ENCODE data around the gene SLC24A4.

The SLC24A4 gene

GRCh38 chr14:92507174-92507768, 184.3 kb downstream of the SLC24A4 start:
- DNase-seq = peak; percentile 100

GRCh38 chr14:92510972-92511371, 188.0 kb downstream of the SLC24A4 start:
- no peak for DNase-seq

- no peak for DNase-seq
Observed at GRCh38 chr14:92511453-92512238, 188.7 kb downstream of the SLC24A4 start.

- DNase-seq = no peak
Observed at GRCh38 chr14:92512807-92513203, 189.8 kb downstream of the SLC24A4 start.

GRCh38 chr14:92513204-92513965, 190.4 kb downstream of the SLC24A4 start, which contains the start of gene RIN3:
Gene RIN3, plus strand, starts transcription at chr14:92513781. Its CDS starts 152 bp downstream, at chr14:92513933.
- peak; percentile 42 for DNase-seq

- DNase-seq = no peak
Observed at GRCh38 chr14:92513966-92514843, 191.2 kb downstream of the SLC24A4 start.

GRCh38 chr14:92514844-92515514, 192.0 kb downstream of the SLC24A4 start:
- DNase-seq = no peak

GRCh38 chr14:92515546-92516343, 192.8 kb downstream of the SLC24A4 start:
- no peak for DNase-seq

- DNase-seq = no peak
Observed at GRCh38 chr14:92516344-92516965, 193.5 kb downstream of the SLC24A4 start.

GRCh38 chr14:92516966-92517506, 194.1 kb downstream of the SLC24A4 start:
- DNase-seq = no peak

GRCh38 chr14:92517761-92518160, 194.8 kb downstream of the SLC24A4 start:
- no peak for DNase-seq

- no peak for DNase-seq
Observed at GRCh38 chr14:92519246-92520101, 196.5 kb downstream of the SLC24A4 start.

GRCh38 chr14:92520102-92521057, 197.4 kb downstream of the SLC24A4 start:
- no peak for DNase-seq

- DNase-seq = no peak
Observed at GRCh38 chr14:92521058-92521415, 198.1 kb downstream of the SLC24A4 start.

- DNase-seq = no peak
Observed at GRCh38 chr14:92523752-92524151, 200.8 kb downstream of the SLC24A4 start.

- no peak for DNase-seq
Observed at GRCh38 chr14:92524602-92525185, 201.7 kb downstream of the SLC24A4 start.

GRCh38 chr14:92525322-92526095, 202.5 kb downstream of the SLC24A4 start:
- no peak for DNase-seq
